Fibroblast of lung (primary cell): ENCODE results near the gene WIPF2. TPM values are rescaled to one million over a fixed set of nuclear protein-coding genes. Genes with fewer than 3 reads are reported as not detected.
"Not testable (repeated sequence)": the region's sequence is repeated elsewhere in the genome, so short reads cannot be mapped to it uniquely, and the experiment has no call there.

ENCODE experiments used
- DNase-seq, 2 donors: peaks; one replicate each; pipeline versions ENCODE4 v3.0.0 to v3.0.0-alpha.2; 2010; ENCODE audit warnings: low read depth in 2 of 2
- H2AFZ ChIP-seq: 2 replicates; pipeline ENCODE4 v1.5.1; 2012; ENCODE audit warnings: low read length, control low read depth, inconsistent platforms
- H3K27ac ChIP-seq: 2 replicates; pipeline ENCODE4 v1.5.1; 2011; ENCODE audit warnings: low read length, control low read depth; ENCODE audit not compliant: insufficient read depth
- H3K27me3 ChIP-seq: 2 replicates; pipeline ENCODE4 v1.5.1; 2011; ENCODE audit warnings: mild to moderate bottlenecking, low read length; ENCODE audit not compliant: control insufficient read depth, insufficient read depth
- H3K36me3 ChIP-seq: 2 replicates; pipeline ENCODE4 v1.5.1; 2011; ENCODE audit warnings: low read length; ENCODE audit not compliant: control insufficient read depth, insufficient read depth
- H3K4me1 ChIP-seq: 2 replicates; pipeline ENCODE4 v1.5.1; 2011; ENCODE audit warnings: low read length; ENCODE audit not compliant: control insufficient read depth, insufficient read depth; ENCODE audit errors: extremely low read depth
- H3K4me2 ChIP-seq: 2 replicates; pipeline ENCODE4 v1.5.1; 2011; ENCODE audit warnings: low read length, control low read depth; ENCODE audit not compliant: insufficient read depth; ENCODE audit errors: extremely low read depth
- H3K4me3 ChIP-seq, 4 experiments: fragments of 200-600 bp in 1 of 4; sonication (generic) in 1 of 4; replicated peaks in 1 of 4; 2 replicates each; pipeline ENCODE4 v1.5.1; 2011 to 2016; ENCODE audit warnings: low read length in 4 of 4, low read depth in 3 of 4, mild to moderate bottlenecking in 3 of 4, control low read depth in 2 of 4, inconsistent platforms in 1 of 4, mixed read lengths in 1 of 4; ENCODE audit not compliant: insufficient read depth in 1 of 4; ENCODE audit errors: control extremely low read depth in 1 of 4
- H3K79me2 ChIP-seq: 2 replicates; pipeline ENCODE4 v1.5.1; 2012; ENCODE audit warnings: mild to moderate bottlenecking, low read length, inconsistent platforms; ENCODE audit not compliant: control insufficient read depth, insufficient read depth
- H3K9ac ChIP-seq: 2 replicates; pipeline ENCODE4 v1.5.1; 2011; ENCODE audit warnings: mild to moderate bottlenecking, low read length, control low read depth; ENCODE audit not compliant: insufficient read depth
- H3K9me3 ChIP-seq: 2 replicates; pipeline ENCODE4 v1.5.1; 2012; ENCODE audit warnings: low read depth, low read length; ENCODE audit not compliant: control insufficient read depth, insufficient read depth
- H4K20me1 ChIP-seq: 2 replicates; pipeline ENCODE4 v1.5.1; 2011; ENCODE audit warnings: low read length; ENCODE audit not compliant: control insufficient read depth, insufficient read depth; ENCODE audit errors: extremely low read depth
- CTCF ChIP-seq, 2 donors: IDR thresholded peaks in 1 of 2; conservative IDR thresholded peaks in 1 of 2; 1 replicate in 1 of 2; 2 replicates in 1 of 2; pipeline ENCODE4 v1.5.1; 2011 to 2012; ENCODE audit warnings: low read length in 2 of 2, control low read depth in 1 of 2, inconsistent platforms in 1 of 2, low read depth in 1 of 2, mild to moderate bottlenecking in 1 of 2
- EZH2 ChIP-seq: IDR thresholded peaks from 2 replicates; pipeline ENCODE4 v1.5.1; 2012; ENCODE audit warnings: low read length, control low read depth, mild to moderate bottlenecking; ENCODE audit errors: missing control alignments
- polyA plus RNA-seq, 2 donors: library from polyadenylated mRNA; depleted of rRNA in 1 of 2; stranded (reverse) in 1 of 2; unstranded in 1 of 2; fragments of >200 nt; gene quantifications; 2 replicates each; pipeline ENCODE4 v1.2.1, GENCODE V29; 2011 to 2012; ENCODE audit warnings: missing spikeins in 1 of 2
- total RNA-seq: library from RNA; depleted of rRNA; stranded (reverse); fragments of >200 nt; gene quantifications from 2 replicates; pipeline ENCODE4 v1.2.1, GENCODE V29; 2014

Gene WIPF2
- total and polyA plus RNA-seq, 2 donors (not counting 1 experiment from before 2014, with no cell fraction given), result 7.6 to 9.1 TPM

- Histone ChIP-seq H3K4me1 (no peaks in the 10 kb centered on the region), H3K27ac (no peak overlapping the region), H3K27me3 (no peaks in the 10 kb centered on the region), H3K4me3 (no peak overlapping the region), H3K9ac (no peak overlapping the region), H3K4me2 (no peak overlapping the region), H2AFZ (no peak overlapping the region), H3K79me2 (no peaks in the 10 kb centered on the region), H3K9me3 (no peaks in the 10 kb centered on the region), H4K20me1 (no peaks in the 10 kb centered on the region), H3K36me3 (no peaks in the 10 kb centered on the region)
- no peak for DNase-seq
- TF ChIP-seq CTCF (conservative IDR thresholded peaks at IDR 0.05 in 1 of 2, IDR thresholded peaks at IDR 0.05 in 1 of 2; ENCODE audit: low read depth in 1 of 2, low read length in 2 of 2) (no peak), EZH2 (no peak)
Observed at GRCh38 chr17:40203131-40203530, 16.0 kb upstream of the WIPF2 start.

- H3K4me1 ChIP-seq, DNase-seq, H3K4me2 ChIP-seq, H3K9ac ChIP-seq, H3K4me3 ChIP-seq, H2AFZ ChIP-seq, H3K27ac ChIP-seq, H3K27me3 ChIP-seq, H3K36me3 ChIP-seq, H4K20me1 ChIP-seq, H3K79me2 ChIP-seq, H3K9me3 ChIP-seq: not testable (repeated sequence)
Observed at GRCh38 chr17:40206193-40206592, 12.9 kb upstream of the WIPF2 start.

- no peak for TF ChIP-seq EZH2
- no peak for TF ChIP-seq CTCF (conservative IDR thresholded peaks at IDR 0.05 in 1 of 2, IDR thresholded peaks at IDR 0.05 in 1 of 2; ENCODE audit: low read depth in 1 of 2, low read length in 2 of 2)
- peak overlapping the region; percentile 35 for H2AFZ ChIP-seq
- no peaks in the 10 kb centered on the region for H3K79me2 ChIP-seq
- no peak overlapping the region for H3K4me2 ChIP-seq
- no peaks in the 10 kb centered on the region for H4K20me1 ChIP-seq
- no peaks in the 10 kb centered on the region for H3K36me3 ChIP-seq
- H3K9ac ChIP-seq, result no peak overlapping the region
- no peaks in the 10 kb centered on the region for H3K27me3 ChIP-seq
- no peak overlapping the region for H3K4me3 ChIP-seq
- peak in 1 of 2 donors; percentile 81 for DNase-seq
- no peaks in the 10 kb centered on the region for H3K9me3 ChIP-seq
- no peak overlapping the region for H3K27ac ChIP-seq
- H3K4me1 ChIP-seq, result peaks cover 4% of the 10 kb centered on the region
Observed at GRCh38 chr17:40209404-40210093, 9.6 kb upstream of the WIPF2 start.

GRCh38 chr17:40213914-40214313, 5.2 kb upstream of the WIPF2 start:
- H3K36me3 ChIP-seq, H4K20me1 ChIP-seq, H3K27ac ChIP-seq, H3K9me3 ChIP-seq, H3K4me3 ChIP-seq, H2AFZ ChIP-seq, DNase-seq, H3K79me2 ChIP-seq, H3K9ac ChIP-seq, H3K27me3 ChIP-seq, H3K4me1 ChIP-seq, H3K4me2 ChIP-seq: not testable (repeated sequence)
